Activated CD8-positive, alpha-beta memory T cell treated with anti-CD3 and anti-CD28 coated beads, Interleukin-2, amount 50 U/mL, for 24 hours (primary cell): Measurements from ENCODE around the gene PPM1J.
"Not testable (repeated sequence)": the region's sequence is repeated elsewhere in the genome, so short reads cannot be mapped to it uniquely, and the experiment has no call there.

Experiments
- DNase-seq: peaks from one replicate; pipeline ENCODE4 v3.0.0-alpha.2; 2020; ENCODE audit errors: extremely low read depth

PPM1J gene

GRCh38 chr1:112715264-112716053 is at the start of gene PPM1J:
Gene PPM1J (minus strand): TSS chr1:112715332. CDS start chr1:112715301, 31 bp downstream.
- DNase-seq = peak; percentile 87

- no peak for DNase-seq
Measured at GRCh38 chr1:112762541-112763500, 47.7 kb upstream of the PPM1J start.

- DNase-seq = no peak
Measured at GRCh38 chr1:112761714-112762480, 46.8 kb upstream of the PPM1J start.

GRCh38 chr1:112759228-112759627 is 44.1 kb upstream of the PPM1J start:
- DNase-seq = no peak

- no peak for DNase-seq
Measured at GRCh38 chr1:112754116-112754628, 39.0 kb upstream of the PPM1J start.

- no peak for DNase-seq
Measured at GRCh38 chr1:112748396-112748795, 33.3 kb upstream of the PPM1J start.

- DNase-seq = no peak
Measured at GRCh38 chr1:112744009-112744578, 29.0 kb upstream of the PPM1J start.

- no peak for DNase-seq
Measured at GRCh38 chr1:112743174-112744008, 28.3 kb upstream of the PPM1J start.

- DNase-seq = no peak
Measured at GRCh38 chr1:112737573-112737972, 22.4 kb upstream of the PPM1J start.

GRCh38 chr1:112735752-112736151 is 20.6 kb upstream of the PPM1J start:
- no peak for DNase-seq

GRCh38 chr1:112731451-112731850 is 16.3 kb upstream of the PPM1J start:
- no peak for DNase-seq

- DNase-seq = no peak
Measured at GRCh38 chr1:112729909-112730308, 14.8 kb upstream of the PPM1J start.

- not testable (repeated sequence) for DNase-seq
Measured at GRCh38 chr1:112729011-112729410, 13.9 kb upstream of the PPM1J start.

- not testable (repeated sequence) for DNase-seq
Measured at GRCh38 chr1:112728306-112728971, 13.3 kb upstream of the PPM1J start.

GRCh38 chr1:112727716-112728115 is 12.6 kb upstream of the PPM1J start:
- no peak for DNase-seq

GRCh38 chr1:112724240-112724639 is 9.1 kb upstream of the PPM1J start:
- DNase-seq = not testable (repeated sequence)

GRCh38 chr1:112723511-112723839 is 8.3 kb upstream of the PPM1J start:
- no peak for DNase-seq

- no peak for DNase-seq
Measured at GRCh38 chr1:112722601-112723510, 7.7 kb upstream of the PPM1J start.

- DNase-seq = no peak
Measured at GRCh38 chr1:112721966-112722524, 6.9 kb upstream of the PPM1J start.
